Lower leg skin (tissue), 3 donors: ENCODE results near the gene FANCC.

Experiments used
- POLR2A ChIP-seq, 2 donors: fragments of 450-650 bp; IDR thresholded peaks; one replicate each; pipeline ENCODE4 v1.6.1; 2016 to 2017; ENCODE audit warnings: antibody characterized with exemption in 2 of 2, mild to moderate bottlenecking in 1 of 2, moderate library complexity in 1 of 2
- TF ChIP-seq, protein P1 (sequence below), 3 donors: fragments of 450-650 bp; IDR thresholded peaks; one replicate each; pipeline ENCODE4 v1.5.1; 2016; ENCODE audit warnings: antibody characterized with exemption in 3 of 3, mild to moderate bottlenecking in 3 of 3, moderate library complexity in 2 of 3

DNA sequence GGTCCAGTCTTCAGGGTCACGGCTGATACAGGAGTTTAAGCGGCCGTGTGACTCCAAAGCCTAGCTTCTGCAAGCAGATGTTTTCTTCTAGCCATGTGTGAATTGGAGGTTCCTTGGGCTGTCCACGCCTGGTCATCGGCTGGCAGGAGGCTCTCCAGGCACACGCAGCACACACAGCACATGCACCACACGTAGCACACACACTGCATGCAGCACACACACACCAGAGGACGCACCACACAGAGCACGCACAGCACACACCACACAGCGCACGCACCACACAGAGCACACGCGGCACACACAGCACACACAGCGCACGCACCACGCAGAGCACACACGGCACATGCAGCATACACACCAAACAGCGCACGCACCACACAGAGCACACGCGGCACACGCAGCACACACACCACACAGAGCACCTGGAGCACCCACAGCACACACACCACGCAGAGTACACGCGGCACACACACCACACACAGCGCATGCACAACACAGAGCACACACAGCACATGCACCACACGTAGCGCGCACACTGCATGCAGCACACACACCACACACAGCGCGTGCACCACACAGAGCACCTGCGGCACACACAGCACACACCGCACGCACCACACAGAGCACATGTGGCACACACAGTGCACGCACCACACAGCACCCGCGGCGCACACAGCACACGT is 234.3 kb downstream of the FANCC start:
- TF ChIP-seq, protein P1, sequence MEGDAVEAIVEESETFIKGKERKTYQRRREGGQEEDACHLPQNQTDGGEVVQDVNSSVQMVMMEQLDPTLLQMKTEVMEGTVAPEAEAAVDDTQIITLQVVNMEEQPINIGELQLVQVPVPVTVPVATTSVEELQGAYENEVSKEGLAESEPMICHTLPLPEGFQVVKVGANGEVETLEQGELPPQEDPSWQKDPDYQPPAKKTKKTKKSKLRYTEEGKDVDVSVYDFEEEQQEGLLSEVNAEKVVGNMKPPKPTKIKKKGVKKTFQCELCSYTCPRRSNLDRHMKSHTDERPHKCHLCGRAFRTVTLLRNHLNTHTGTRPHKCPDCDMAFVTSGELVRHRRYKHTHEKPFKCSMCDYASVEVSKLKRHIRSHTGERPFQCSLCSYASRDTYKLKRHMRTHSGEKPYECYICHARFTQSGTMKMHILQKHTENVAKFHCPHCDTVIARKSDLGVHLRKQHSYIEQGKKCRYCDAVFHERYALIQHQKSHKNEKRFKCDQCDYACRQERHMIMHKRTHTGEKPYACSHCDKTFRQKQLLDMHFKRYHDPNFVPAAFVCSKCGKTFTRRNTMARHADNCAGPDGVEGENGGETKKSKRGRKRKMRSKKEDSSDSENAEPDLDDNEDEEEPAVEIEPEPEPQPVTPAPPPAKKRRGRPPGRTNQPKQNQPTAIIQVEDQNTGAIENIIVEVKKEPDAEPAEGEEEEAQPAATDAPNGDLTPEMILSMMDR (IDR thresholded peaks at IDR 0.05) = no peak
- no peak for TF ChIP-seq POLR2A (IDR thresholded peaks at IDR 0.05)
